ENCODE data around the gene GRIK4.

- no peak for TF ChIP-seq CTCF (conservative IDR thresholded peaks at IDR 0.05)
- no peak for TF ChIP-seq EZH2 (IDR thresholded peaks at IDR 0.05; ENCODE audit: low read depth)
Measured at GRCh38 chr11:120516461-120517389, 5.2 kb downstream of the GRIK4 start.
